Hematopoietic multipotent progenitor cell treated with erythropoietin and hydrocortisone succinate and interleukin-3 and kit ligand, for 4 days (in vitro differentiated cells): Measurements from ENCODE around the gene HSPG2.
A peak's percentile ranks its signal among the peaks of the same experiment; 100 is the strongest.

Experiments used
- DNase-seq: peaks from one replicate; pipeline ENCODE4 v3.0.0-alpha.2; 2015

Gene HSPG2

GRCh38 chr1:21896652-21897532, 40.2 kb downstream of the HSPG2 start:
- DNase-seq: peak; percentile 53

- DNase-seq: no peak
Measured at GRCh38 chr1:21896026-21896425, 41.1 kb downstream of the HSPG2 start.

- DNase-seq: no peak
Measured at GRCh38 chr1:21894034-21894881, 42.9 kb downstream of the HSPG2 start.

GRCh38 chr1:21893046-21893805, 43.9 kb downstream of the HSPG2 start:
- DNase-seq: no peak

GRCh38 chr1:21891621-21892479, 45.3 kb downstream of the HSPG2 start:
- no peak for DNase-seq

GRCh38 chr1:21891081-21891480, 46.0 kb downstream of the HSPG2 start:
- no peak for DNase-seq

GRCh38 chr1:21888500-21888899, 48.6 kb downstream of the HSPG2 start:
- DNase-seq: no peak

GRCh38 chr1:21887796-21888195, 49.3 kb downstream of the HSPG2 start:
- no peak for DNase-seq

GRCh38 chr1:21887216-21887736, 49.8 kb downstream of the HSPG2 start:
- no peak for DNase-seq

GRCh38 chr1:21886486-21887215, 50.5 kb downstream of the HSPG2 start:
- DNase-seq: peak; percentile 89

GRCh38 chr1:21885236-21886037, 51.7 kb downstream of the HSPG2 start:
- DNase-seq: no peak

- no peak for DNase-seq
Measured at GRCh38 chr1:21884456-21885235, 52.5 kb downstream of the HSPG2 start.

- no peak for DNase-seq
Measured at GRCh38 chr1:21882721-21883415, 54.2 kb downstream of the HSPG2 start.

GRCh38 chr1:21881250-21881649, 55.9 kb downstream of the HSPG2 start:
- no peak for DNase-seq

GRCh38 chr1:21880619-21880970, 56.5 kb downstream of the HSPG2 start:
- DNase-seq: no peak

- DNase-seq: no peak
Measured at GRCh38 chr1:21879928-21880618, 57.0 kb downstream of the HSPG2 start.

GRCh38 chr1:21878840-21879478, 58.2 kb downstream of the HSPG2 start:
- DNase-seq: no peak
